HepG2 (cell line): ENCODE data around the gene EXOC3.

Experiments used
- POLR2AphosphoS5 ChIP-seq: IDR thresholded peaks from 2 replicates; pipeline ENCODE4 v1.6.1; 2012; ENCODE audit warnings: low read depth, low read length
- POLR2G ChIP-seq: fragments of 200-400 bp; formaldehyde crosslinking; IDR thresholded peaks from 2 replicates; pipeline ENCODE4 v1.6.1; 2018; ENCODE audit warnings: mild to moderate bottlenecking, low read depth, low read length, moderate library complexity
- SMARCC2 ChIP-seq: fragments of 450-650 bp; IDR thresholded peaks from 2 replicates; pipeline ENCODE4 v1.6.1; 2017; ENCODE audit warnings: antibody characterized with exemption, mild to moderate bottlenecking
- TF ChIP-seq, protein P1 (sequence below): sonication (generic); formaldehyde crosslinking; IDR thresholded peaks from 2 replicates; pipeline ENCODE4 v1.9.0; 2021; ENCODE audit warnings: missing genetic modification reagents, mild to moderate bottlenecking, borderline replicate concordance

DNA sequence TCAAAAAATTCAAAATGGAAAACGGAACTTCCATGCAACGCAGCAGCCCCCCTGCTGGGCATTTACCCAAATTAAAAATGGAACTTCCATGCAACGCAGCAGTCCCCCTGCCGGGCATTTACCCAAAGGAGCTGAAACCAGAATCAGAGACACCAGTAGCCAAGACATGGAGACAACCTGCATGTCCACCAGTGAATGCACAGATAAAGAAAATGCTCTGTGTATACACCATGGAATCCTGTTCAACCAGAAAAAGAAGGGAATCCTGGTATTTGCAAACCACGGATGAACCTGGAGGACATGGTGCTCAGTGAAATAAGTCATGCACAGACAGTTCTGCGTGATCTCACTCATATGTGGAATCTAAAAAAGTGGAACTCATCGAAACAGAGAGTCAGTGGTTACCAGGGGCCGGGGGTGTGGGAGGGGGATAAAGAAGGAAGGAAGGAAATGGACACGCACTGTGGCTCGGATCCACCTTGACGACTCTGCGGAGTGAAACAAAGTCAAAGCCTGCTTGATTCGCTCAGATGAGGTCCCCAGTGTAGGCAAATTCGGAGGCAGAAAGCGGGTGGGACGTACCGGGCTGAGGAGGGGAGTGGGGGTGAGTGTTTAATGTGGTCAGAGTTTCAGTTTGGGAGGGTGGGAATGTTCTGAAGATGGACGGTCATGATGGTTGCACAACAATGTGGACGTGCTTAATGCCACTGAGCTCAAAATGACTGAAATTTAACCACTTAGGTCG lies 40.2 kb upstream of the EXOC3 start:
- TF ChIP-seq, protein P1, sequence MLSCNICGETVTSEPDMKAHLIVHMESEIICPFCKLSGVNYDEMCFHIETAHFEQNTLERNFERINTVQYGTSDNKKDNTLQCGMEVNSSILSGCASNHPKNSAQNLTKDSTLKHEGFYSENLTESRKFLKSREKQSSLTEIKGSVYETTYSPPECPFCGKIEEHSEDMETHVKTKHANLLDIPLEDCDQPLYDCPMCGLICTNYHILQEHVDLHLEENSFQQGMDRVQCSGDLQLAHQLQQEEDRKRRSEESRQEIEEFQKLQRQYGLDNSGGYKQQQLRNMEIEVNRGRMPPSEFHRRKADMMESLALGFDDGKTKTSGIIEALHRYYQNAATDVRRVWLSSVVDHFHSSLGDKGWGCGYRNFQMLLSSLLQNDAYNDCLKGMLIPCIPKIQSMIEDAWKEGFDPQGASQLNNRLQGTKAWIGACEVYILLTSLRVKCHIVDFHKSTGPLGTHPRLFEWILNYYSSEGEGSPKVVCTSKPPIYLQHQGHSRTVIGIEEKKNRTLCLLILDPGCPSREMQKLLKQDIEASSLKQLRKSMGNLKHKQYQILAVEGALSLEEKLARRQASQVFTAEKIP (CRISPR knock-in tag) = no peak
- TF ChIP-seq POLR2G (no peak), SMARCC2 (no peak), POLR2AphosphoS5 (no peak)
